IPS DF 4.7 (cell line): ENCODE data around the gene WDR44.
"Not testable (repeated sequence)": the region's sequence is repeated elsewhere in the genome, so short reads cannot be mapped to it uniquely, and the experiment has no call there.

Experiments
- DNase-seq: peaks from one replicate; pipeline ENCODE4 v3.0.0-alpha.2; 2013; ENCODE audit warnings: low spot score; ENCODE audit errors: extremely low read depth

WDR44 gene

DNA sequence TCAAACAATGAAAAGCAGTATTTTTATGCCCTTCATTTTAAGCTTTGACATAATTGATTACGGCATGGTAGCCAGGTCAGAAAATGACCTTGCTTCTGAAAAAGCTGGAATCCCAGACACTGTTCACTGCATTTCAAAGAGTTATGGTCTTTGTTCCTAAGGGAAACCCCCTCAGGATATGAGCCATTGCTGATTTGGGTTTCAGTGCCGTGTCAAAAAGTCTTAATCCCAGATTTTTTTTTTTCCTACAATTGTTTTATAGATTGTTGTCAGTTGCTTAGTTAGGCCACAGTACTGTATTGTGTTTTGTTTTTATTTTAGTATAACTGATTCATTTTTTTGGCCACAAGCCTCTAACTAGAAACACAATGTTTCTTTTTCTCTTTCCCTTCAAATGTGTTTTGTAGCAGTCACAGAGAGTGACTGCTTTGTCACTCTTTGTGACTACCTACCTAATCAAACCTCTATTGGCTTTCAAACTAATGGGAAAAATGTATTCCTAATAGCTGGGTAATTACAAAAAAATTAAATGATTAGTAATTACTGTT is 10.3 kb downstream of the WDR44 start:
- DNase-seq: no peak

DNA sequence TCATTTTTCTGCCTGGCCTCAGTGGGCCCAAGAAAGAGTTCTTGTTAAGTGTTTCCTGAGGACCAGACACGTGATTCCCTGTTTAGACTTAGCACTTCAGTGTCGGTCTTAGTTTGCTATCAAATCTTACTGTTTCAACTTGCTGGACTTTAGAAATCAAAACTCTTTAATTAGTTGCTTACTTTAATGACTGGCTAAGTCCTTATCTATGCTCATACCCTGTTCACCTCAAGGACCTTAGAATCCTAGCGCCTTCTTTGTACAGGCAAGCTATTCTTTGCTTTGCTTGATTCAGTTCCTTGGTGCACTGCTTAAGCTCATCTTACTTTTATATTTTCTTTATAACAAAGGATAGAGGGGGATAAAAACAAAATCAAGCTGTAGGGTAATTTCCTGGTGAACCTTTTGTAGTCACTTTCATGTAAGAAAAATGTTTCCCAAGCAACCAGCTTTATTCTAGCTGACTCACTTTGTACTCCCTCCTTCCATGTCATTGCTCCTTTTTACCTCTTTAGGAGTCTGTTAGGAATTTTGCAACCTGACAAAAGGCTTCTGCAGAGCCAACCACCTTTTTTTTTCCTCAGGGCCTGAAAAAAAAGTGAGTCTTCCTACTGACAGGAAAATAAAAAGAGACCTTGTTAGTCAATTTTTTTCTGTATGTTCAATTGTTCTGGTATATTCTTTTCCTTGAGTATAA is 14.7 kb downstream of the WDR44 start:
- DNase-seq: no peak

- DNase-seq: no peak
These were observed 18.4 kb downstream of the WDR44 start for GRCh38 chrX:118364261-118364660.

- no peak for DNase-seq
These were observed 21.4 kb downstream of the WDR44 start for GRCh38 chrX:118367338-118367737.

- no peak for DNase-seq
These were observed 22.5 kb downstream of the WDR44 start for GRCh38 chrX:118368398-118368797.

DNA sequence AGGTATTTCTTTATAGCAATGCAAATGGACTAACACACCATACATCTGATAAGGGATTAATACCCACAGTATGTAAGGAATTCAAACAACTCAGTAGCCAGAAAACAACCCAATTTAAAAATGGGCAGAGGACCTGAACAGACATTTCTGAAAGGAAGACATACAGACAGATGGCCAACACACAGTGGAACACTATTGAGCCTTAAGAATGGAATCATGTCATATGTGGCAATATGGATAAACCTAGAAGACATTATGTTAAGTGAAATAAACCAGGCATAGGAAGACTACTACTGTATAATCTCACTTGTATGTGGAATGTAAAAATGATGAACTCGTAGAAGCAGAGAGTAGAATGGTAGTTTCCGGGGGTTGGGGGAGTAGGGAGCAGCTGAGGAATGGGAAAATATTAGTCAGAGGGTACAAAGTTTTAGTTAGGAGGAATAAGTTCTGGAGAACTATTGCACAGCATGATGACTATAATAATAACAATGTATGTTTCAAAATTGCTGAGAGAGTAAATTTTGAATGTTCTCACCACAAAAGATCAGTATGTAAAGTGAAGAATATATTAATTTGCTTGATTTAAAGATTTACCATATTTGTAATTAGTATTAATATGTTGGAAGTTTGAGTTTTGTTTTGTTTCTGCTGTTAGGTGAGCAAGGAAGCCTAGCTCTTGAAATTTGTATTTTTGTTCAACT is 25.2 kb downstream of the WDR44 start:
- DNase-seq: no peak

DNA sequence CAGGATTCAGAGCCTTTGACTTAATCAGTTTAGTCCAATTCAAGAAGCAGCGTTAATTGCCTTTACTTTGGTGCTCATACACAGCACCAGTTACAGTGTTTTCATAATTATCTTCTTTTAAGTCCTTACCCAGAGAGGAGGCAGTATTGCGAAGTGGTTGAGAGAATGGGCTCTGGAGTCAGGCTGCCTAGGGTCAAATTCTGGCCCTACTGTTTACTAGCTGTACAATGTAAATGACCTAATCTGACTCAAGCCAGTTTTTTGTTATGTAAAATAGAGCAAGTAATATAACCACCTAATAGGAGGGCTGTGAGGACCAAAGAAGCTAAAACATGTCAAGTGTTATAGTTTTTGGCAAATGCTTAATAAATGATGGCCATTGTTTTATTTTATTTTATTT is 27.6 kb downstream of the WDR44 start:
- DNase-seq: no peak

GRCh38 chrX:118383120-118383519 is 37.2 kb downstream of the WDR44 start:
- no peak for DNase-seq

DNA sequence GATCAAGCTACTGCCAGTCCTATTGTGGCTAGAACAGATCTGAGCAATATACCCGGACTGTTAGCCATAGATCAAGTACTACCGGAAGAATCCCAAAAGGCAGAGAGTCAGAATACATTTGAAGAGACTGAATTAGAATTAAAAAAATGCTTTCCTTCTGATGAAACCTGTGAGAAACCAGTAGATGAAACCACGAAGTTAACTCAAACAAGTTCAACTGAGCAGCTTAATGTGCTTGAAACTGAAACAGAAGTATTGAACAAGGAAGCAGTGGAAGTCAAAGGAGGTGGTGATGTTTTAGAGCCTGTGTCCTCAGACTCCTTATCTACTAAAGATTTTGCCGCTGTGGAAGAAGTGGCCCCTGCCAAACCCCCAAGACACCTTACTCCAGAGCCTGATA is 46.8 kb downstream of the WDR44 start:
- DNase-seq: no peak

GRCh38 chrX:118396113-118396512 is 50.2 kb downstream of the WDR44 start:
- DNase-seq: no peak

GRCh38 chrX:118418811-118419251 is 72.9 kb downstream of the WDR44 start:
- DNase-seq: no peak

- no peak for DNase-seq
These were observed 74.6 kb downstream of the WDR44 start for GRCh38 chrX:118420462-118420861.

- DNase-seq: no peak
These were observed 77.7 kb downstream of the WDR44 start for GRCh38 chrX:118423558-118423957.

DNA sequence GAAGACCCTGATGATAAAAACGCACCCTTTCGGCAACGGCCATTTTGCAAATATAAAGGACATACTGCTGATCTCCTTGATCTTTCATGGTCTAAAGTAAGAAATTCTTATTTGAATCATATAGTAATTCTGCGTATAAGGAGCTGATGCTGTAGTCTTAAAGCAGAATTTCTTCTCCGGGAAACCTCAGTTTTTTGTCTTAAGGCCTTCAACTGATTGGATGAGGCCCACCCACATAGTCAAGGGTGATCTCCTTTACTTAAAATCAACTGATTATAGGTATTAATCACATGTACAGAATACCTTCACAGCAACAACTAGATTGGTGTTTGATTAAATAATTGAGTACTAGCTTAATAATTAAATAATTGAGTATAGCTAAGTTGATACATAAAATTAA is 86.9 kb downstream of the WDR44 start:
- no peak for DNase-seq

GRCh38 chrX:118437283-118437682 is 91.4 kb downstream of the WDR44 start:
- no peak for DNase-seq

DNA sequence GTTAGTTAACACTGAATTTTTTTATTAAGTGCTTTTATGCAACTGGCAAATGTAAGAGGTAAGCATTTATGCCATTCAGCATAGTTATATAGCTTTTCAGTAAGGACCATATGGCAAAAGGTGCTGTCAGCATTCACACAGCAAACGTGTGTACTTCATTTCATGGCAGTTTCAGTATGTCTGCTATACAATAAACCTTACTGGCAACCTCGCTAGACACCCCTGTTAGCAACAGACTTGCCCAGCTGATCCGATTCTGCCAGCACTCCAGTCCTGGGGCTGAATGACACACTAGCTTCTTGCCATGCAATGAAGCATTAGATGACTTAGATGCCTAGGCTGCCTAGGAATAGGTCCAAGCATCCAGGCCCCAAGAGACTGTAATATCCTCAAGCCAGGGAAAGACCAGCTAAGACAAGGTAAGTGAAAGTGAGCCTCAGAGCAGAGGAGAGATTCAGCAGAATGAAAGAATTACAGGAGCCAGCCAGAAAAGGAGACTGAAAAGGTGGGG is 102.4 kb downstream of the WDR44 start:
- no peak for DNase-seq

DNA sequence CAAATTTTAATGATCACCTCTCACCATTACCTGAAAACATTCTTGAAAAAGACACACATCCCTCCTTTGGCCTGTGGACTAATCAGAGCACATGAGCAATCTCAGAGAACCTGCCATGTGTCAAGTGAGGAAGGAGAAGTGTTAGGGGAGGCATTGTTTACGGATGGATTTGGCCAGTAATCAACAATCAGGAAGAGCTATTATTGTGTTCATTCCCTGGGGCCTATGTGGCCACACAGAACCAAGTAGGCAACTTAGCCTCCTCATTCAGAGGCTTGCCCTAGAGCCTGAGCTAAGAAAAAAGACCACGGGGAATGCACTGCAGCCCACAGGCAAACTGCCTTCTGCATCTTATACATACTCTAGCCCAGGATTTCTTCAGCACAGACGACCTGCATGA is 109.1 kb downstream of the WDR44 start:
- DNase-seq: no peak

DNA sequence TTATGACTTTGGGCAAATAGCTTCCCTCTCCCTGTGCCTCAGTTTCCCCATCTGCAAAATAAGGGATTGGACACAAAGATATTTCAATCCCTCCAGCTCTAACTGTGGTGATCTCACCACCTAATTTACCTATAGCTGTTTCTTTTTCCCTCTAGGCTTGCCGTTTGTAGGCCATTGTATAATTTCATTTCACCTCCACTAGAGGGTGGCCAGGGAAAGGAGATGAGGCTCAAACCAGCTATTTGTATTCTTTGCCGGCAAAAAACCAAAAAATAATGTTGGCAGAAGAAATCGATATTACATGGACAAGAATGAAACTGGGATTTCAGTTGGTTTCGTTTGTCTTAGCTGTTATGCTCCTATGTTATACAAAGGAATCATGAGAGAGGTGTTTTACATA is 113.6 kb downstream of the WDR44 start:
- DNase-seq: peak; percentile 2

DNA sequence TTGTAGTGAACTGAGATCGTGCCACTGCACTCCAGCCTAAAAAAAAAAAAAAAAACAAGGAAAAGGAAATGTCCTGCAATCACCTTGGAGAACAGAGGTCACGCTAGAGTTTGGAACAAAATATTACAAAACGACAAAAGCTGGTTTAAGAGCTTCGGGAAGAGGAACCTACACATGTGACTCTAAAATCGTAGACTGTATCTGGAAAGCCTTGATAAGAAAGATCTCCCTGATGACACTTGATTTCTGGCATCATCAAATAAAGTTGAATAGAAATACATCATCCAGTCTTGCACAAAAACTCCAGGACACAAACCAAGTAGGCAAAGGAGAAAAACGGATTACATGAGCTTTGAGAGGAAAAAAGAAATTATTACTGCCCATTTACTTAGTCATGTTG is 118.6 kb downstream of the WDR44 start:
- DNase-seq: no peak

DNA sequence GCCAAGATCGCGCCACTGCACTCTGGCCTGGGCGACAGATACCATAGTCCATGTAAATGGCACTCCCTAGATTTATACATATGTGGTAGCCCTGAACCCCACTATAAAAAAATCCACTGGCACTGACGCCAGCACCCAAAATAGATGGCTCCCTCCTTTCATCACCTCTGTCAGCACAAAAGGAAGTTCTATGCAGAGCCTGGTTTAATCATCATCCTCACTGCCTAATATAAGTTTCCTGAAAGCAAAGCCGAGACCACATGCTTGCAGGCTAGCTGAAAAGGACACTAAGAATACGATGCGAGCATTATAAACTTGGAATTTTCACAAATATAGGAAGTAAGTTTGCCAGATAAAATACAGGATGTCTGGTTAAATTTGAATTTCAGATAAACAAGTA is 122.2 kb downstream of the WDR44 start:
- DNase-seq: no peak

DNA sequence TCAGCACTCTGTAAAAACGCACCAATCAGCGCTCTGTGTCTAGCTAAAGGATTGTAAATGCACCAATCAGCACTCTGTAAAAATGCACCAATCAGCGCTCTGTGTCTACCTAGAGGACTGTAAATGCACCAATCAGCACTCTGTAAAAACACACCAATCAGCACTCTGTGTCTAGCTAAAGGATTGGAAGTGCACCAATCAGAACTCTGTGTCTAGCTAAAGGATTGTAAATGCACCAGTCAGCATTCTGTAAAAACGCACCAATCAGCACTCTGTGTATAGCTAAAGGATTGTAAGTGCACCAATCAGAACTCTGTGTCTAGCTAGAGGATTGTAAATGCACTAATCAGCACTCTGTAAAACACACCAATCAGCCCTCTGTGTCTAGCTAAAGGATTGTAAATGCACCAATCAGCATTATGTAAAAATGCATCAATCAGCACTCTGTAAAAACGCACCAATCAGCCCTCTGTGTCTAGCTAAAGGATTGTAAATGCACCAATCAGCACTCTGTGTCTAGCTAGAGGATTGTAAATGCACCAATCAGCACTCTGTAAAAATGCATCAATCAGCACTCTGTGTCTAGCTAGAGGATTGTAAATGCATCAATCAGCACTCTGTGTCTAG is 124.9 kb downstream of the WDR44 start:
- not testable (repeated sequence) for DNase-seq

GRCh38 chrX:118474586-118474985 is 128.7 kb downstream of the WDR44 start:
- no peak for DNase-seq
